Measurements from ENCODE around the gene CEND1.
A peak's percentile ranks its signal among the peaks of the same experiment; 100 is the strongest.
"Not testable (repeated sequence)": the region's sequence is repeated elsewhere in the genome, so short reads cannot be mapped to it uniquely, and the experiment has no call there.

Gene CEND1

DNA sequence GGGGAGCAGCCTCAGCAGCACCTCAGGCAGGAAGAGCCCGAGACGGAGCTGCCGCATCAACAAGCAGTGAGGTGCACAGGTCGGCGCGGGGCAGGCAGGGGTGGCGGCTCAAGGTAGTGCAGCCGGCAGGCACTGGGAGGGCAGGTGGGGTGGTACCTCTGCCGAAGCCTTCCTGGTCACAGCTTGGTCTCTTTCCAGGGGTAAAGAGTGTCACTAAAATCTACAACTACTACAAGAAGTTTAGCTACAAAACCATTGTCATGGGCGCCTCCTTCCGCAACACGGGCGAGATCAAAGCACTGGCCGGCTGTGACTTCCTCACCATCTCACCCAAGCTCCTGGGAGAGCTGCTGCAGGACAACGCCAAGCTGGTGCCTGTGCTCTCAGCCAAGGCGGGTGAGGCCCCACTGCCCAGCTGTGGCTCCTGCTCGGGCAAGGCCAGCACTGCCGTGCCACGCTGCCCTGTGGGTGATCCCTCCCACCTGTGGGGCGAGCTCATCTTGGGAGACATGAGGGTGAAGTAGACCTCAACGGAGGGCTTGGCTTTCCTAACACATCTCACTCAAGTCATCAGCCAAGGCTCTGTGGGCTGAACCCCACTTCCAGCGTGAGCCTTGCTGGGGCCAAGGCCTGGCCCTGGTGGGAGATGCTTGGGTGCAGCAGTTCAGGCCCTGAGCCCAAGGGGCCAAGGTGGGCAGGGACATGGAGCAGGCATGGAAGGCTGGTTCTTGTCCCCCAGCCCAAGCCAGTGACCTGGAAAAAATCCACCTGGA, 26.2 kb downstream of the CEND1 start:
- DNase-seq (ENCODE audit: low read depth in 3 of 3) = no peak

- no peak for DNase-seq (ENCODE audit: low read depth in 3 of 3)
Measured at GRCh38 chr11:763073-763463, 26.8 kb downstream of the CEND1 start.

GRCh38 chr11:762421-763072, 27.3 kb downstream of the CEND1 start:
- DNase-seq (ENCODE audit: low read depth in 3 of 3) = no peak

DNA sequence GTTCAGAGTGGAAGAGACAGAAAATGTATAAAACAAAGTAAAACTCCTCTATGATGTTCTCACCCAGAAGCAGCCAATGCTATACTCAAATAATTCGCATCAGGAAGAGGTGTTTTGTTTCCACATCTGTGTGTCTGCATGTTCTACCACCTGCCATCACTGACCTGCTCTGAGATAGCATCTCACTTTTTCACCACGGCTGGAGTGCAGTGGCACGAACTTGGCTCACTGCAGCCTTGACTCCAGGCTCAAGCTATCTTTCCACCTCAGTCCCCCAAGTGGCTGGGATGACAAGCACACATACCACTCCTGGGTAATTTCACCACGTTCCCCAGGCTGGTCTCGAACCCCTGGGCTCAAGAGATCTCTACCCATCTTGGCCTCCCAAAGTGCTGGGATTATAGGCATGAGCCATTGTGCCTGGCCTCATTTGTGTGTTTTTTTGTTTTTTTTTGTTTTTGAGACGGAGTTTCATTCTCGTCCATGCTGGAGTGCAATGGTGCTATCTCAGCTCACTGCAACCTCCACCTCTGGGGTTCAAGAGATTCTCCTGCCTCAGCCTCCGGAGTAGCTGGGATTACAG, 28.3 kb downstream of the CEND1 start:
- no peak for DNase-seq (ENCODE audit: low read depth in 3 of 3)

GRCh38 chr11:760236-760635, 29.7 kb downstream of the CEND1 start:
- no peak for DNase-seq (ENCODE audit: low read depth in 3 of 3)

GRCh38 chr11:749731-750130, 40.2 kb downstream of the CEND1 start:
- DNase-seq (ENCODE audit: low read depth in 3 of 3) = no peak

DNA sequence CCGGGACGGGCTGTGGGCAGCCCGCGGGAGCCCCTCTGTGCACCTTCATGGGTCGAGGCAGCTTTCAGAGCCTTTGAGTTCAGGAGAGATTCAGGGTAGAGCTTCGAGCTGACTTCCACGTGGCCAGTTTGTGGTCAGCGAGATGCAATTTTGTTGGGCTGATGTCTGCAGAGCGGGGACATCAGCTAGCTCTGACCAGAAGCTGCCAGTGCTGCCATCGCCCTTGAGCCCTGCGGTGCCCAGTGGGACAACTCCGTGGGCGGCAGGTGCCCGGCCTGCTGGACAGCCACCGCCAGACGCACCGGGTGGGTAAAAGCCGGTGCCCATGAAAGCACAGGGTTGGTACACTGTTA, 41.9 kb downstream of the CEND1 start:
- no peak for DNase-seq (ENCODE audit: low read depth in 3 of 3)

- DNase-seq (ENCODE audit: low read depth in 3 of 3) = peak; percentile 49 to 80 (median 50)
Measured at GRCh38 chr11:747158-748006, 42.5 kb downstream of the CEND1 start, which contains the start of gene TALDO1. TSS of gene TALDO1 (plus strand) at chr11:747464. CDS start at chr11:747482, 18 bp downstream.

DNA sequence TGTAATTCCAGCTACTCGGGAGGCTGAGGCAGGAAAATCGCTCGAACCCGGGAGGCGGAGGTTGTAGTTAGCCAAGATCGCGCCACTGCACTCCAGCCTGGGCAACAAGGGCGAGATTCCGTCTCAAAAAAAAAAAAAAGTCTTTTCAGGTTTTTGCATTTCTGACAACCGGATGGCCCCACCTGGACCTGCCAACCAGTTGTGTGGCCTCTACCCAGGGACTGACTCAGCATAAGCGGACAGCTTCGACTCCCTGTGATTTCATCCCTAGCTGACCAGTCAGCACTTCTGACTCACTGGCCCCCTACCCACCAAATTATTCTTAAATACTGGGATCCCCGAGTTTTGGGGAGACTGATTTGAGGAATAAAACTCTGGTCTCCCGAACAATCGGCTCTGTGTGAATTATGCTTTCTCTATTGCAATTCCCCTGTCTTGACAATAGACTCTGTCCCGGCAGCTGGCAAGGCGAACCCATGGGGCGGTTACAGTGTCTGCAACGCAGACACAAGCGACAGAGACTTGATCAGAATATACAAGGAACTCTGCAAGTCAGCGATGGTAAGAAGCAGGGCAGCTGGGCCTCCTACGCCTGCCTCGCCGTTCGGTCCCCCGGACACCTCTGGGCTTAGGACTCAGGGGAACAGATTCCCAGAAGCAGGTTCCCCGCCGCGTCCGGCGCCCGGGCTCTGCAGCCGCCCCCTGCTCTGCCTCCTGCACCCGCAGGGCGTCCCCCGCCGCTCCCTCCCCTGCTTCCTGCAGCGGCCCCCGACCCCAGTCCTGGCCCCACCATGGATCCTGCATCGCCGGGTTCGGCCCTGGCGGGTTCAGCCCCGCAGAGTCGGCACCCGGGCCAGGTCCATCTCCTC, 43.4 kb downstream of the CEND1 start:
- DNase-seq (ENCODE audit: low read depth in 3 of 3) = peak in 1 of 3 experiments; percentile 26

GRCh38 chr11:745428-745827, 44.5 kb downstream of the CEND1 start:
- DNase-seq (ENCODE audit: low read depth in 3 of 3) = no peak

- no peak for DNase-seq (ENCODE audit: low read depth in 3 of 3)
Measured at GRCh38 chr11:742571-743201, 47.2 kb downstream of the CEND1 start.

- DNase-seq (ENCODE audit: low read depth in 3 of 3) = no peak
Measured at GRCh38 chr11:742156-742546, 47.7 kb downstream of the CEND1 start.

GRCh38 chr11:737899-738298, 52.0 kb downstream of the CEND1 start:
- not testable (repeated sequence) for DNase-seq (ENCODE audit: low read depth in 3 of 3)

GRCh38 chr11:737366-737765, 52.5 kb downstream of the CEND1 start:
- no peak for DNase-seq (ENCODE audit: low read depth in 3 of 3)
